Esophagus mucosa (tissue), 1 donor: ENCODE measurements around the gene PTPRU. TPM values are rescaled to one million over a fixed set of nuclear protein-coding genes. Genes with fewer than 3 reads are reported as not detected.

Source experiments
- ATAC-seq: fragments of 200-7000 bp; cut with Tn5 transposase; one replicate; pipeline ENCODE4 v1.9.1; 2020
- total RNA-seq: library from RNA; stranded (reverse); gene quantifications from one replicate; pipeline ENCODE4 v1.2.4, GENCODE V29; 2023
- donor health status: DM: yes; HTN: yes; CAD: no.

The PTPRU gene
- total RNA-seq, 1 donor from 2014 or later = 6.2 TPM

DNA sequence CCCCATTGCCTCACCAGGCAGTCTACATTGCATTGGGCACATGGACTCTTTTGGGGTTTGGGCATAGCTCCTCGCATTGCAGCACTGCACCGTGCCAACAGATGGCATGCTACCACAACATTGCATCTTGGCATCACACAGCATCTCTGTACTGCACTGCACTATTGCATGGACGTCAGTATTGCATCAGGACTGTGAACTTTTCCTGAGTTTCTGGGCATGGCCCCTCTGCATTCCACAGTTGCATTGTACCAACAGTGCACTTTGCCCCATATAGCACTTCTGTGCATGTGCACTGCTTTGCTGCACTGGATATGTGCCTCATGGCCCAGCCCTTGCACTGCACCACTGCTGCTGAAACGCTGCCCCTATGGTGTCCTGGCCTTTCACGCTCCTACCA is 9.6 kb downstream of the PTPRU start:
- peak; percentile 75 for ATAC-seq

DNA sequence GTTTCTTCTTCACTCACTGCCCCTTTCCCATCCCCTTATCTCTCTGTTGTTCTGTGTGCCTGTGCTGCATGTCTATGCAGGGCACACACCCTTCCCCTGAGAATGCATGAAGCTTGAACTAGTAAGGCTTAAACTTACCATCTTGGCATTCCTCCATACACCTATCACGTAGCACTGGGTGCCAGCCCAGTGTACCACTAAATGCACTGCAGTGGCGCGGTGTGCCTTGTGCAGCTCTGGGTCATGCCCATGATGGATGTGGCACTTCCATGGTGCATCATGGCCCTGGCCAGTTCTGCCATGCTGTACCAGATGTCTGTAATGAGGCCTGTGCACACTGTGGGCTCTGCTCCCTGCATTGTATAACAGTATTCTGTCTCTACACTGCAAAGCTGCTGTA is 10.7 kb downstream of the PTPRU start:
- ATAC-seq = no peak

DNA sequence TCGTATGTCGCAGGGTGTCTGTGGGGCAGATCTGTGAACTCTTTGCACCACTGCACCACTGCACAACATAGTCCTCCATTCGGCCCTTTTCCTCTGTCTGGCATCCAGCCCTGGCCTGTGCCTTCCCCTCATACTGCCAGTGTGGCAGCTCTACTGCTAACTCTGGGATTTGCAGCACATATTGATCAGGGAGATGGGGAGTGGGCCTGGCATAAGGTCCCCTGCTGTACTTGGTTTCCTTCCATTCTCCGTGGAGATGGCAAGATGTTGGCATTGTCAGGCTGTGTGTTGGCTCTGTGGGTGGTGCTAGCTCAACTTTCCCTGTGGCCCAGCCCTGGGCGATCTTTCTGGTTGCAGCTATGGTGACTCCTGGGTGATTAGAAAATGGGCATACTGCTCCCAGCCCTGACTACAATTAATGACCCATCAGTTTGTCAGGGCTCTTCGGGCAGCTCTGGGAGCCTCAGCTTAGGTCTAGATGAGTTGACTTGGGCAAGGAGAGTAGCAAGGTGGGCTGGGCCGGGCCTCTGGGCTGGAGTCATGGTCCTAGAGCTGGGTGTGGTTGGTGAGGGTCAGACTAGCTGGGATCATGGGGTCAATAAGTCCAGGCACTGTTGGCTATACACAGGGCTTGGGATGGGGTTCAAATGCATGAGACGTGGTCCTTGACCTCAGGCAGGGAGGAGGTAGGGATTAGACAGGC is 11.4 kb downstream of the PTPRU start:
- no peak for ATAC-seq

DNA sequence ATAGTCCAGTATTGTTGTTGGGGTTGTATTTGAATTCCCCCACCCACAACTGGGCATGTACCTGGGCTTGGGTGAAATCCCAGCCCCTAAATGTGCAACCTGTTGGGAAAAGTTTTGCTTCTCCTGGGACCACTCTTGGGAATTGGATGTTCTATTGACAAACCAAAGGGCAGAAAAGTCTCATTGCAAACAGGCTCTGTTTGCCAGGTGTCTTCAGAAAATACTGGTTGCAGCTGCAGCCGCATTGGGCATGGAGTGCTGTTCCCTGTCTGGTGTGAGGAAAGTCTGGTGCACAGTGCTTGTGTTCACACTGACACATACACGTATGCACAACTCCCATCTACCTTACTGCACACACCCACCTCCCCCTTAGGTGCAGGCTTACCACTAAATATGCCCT is 12.1 kb downstream of the PTPRU start:
- no peak for ATAC-seq

DNA sequence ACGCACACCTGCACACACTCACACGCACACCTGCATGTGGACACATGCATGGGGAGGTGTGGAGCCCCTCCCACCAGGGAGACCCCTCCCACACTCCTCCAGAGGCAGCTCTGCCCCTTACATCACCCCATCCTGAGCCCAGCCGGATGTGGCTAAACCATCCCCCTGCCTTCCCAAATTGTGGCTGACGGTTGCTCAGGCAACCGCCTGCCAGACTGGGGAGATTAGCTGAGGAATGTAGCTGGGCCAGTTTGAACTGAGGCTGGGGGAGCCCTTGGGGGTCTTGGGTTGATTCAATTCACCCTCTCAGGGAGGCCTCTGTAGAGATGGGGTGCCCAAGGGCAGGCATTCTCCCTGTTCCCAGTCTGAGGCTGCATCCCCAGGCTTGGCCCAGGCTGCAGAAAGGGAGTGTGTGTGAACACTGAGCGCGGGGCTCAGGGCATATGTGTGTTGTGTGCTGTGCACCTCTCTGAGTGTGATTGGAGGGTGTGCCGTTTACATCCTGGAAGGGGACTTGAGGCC is 12.9 kb downstream of the PTPRU start:
- peak; percentile 16 for ATAC-seq

DNA sequence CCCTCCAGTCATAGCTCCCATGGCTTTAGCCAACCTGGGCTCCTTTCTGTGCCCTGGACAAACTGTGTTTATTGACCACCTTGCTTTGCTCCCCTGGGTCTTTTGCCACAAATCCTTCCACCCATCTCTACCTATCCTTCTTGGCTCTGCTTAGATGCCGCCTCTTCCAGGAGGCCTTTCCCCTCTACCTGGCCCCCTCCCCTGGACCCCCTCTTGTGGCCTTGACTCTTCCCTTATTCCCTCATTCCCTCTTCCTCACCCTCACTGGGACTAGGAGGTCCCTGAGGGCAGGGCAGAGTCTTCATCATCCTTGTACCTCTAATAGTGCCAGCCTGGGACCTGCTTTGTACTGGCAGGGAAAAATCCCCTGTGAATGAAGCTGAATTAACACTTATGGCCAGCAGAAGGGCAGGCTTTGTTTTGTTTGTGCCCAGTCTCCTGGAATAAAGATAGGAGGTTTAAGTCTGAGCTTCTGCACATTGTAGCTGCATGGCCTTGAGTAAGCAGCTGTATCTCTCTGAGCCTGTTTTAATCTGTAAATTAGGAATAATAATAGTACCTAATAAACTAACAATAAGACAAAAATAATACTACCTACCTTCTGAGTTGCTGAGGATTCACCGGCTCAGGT is 13.7 kb downstream of the PTPRU start:
- ATAC-seq = no peak

DNA sequence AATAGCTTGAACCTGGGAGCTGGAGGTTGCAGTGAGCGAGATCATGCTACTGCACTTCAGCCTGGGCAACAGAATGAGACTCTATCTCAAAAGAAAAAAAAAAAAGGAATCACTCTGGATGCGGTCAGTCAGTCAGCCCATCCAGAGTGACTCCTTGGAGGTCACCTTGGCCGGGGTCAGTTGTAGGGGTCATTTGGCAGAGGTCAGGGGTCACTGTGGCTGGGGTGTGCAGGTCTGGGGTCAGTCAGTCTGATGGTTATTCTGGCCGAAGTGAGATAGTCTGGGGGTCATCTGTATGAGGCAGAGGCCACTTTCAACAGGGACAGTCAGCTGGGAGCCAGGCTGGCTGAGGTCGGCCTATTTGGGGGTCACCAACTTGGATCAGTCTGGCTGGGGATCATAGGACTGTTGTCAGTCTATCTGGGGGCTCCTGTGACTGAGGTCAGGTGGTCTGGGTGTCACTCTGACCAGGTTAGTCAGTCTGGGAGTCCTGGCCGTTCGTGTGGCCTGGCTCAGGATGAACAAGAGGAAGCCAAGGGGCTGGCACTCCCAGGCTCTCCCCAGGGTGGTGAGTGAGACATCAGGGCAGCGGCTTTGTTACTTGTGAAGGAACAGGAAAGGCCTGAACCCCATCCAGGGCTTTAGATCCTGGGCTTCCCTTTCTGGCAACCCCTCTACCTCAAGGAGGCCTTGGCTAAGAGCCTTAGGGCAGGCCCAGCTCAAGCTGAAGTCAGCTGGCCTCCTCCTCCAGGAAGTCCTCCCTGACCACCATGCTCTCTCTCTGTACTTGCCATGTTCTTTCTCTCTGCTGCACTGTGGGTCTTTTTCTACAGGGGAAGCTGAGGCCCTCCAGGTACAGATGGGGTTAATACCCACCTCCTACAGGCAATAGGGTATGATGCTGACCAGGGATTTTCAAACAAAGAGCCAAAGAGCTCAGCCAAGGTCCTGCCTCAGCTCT is 15.1 kb downstream of the PTPRU start:
- no peak for ATAC-seq

DNA sequence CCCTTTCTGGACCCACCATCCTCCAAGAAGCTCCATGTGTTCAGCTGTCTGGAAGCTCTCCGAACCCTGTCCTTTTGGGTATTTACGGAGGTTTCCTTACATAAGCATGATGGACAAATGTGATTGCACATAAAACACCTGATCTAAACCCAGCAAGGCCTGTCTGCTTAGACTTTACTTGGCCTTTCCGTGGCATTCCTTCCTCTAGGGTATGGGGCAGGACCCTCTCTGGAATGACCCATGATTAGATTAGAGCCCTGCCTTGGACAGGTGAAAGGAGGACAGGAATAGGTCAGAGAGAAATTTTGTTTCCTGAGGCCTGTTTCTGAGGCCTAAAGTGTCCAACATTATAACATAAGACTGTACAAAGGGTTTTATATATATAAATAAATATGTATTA is 16.9 kb downstream of the PTPRU start:
- no peak for ATAC-seq

DNA sequence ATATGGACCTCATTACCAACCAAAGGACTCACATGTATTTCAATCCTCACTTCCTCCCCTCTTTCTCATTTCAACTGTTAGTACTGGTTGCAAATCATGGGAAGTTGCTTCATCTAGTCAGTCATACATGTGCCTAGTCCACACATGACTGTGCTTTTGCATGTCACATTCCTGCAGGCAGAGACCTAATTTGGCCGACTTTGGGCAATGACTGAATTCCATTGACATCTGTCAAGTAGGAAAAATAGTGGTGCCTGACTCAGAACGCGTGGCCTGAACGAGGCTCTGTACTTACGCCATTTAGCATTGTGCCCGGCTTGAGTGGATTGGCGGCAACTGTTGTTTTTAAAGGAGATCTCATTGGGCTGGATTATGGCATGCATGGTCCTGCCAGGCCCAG is 18.0 kb downstream of the PTPRU start:
- no peak for ATAC-seq

DNA sequence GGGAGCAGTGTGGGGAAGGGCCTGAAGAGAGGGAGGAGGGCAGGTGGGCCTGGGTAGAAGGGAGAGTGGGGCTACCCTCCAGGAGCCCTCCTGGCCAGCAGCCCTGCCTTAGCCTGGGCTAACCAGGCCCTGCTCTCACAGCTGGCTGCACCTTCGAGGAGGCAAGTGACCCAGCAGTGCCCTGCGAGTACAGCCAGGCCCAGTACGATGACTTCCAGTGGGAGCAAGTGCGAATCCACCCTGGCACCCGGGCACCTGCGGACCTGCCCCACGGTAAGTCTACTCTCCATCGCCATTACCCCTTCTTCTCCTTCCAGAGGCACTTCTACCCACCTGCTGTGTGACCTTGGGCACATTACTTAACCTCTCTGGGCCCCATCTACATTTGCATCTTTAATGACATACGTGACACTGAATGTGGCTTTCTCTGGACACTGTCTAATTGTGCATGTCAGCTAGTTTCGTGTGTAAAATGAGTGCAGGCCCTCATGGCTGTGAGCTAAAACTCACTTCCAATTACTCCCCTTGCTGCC is 18.9 kb downstream of the PTPRU start:
- no peak for ATAC-seq

DNA sequence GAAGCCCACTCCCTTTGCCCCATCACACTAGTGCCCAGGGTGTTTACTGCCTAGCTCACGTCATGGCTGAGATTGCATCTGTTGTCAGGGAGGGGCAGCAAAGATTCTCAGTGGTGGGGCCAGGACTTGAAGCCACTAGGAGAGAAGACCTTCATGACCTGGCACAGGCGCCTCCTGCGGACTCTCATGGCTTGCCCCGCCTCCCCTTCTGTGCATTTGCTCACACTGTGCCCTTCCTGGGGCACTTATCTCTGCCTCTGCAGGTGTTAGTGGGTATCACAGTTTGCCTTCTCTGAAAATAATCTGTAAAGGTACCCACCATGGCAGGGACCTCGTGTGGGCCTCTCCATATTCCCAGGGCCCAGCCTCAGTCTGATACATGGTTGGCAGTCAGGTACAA is 20.1 kb downstream of the PTPRU start:
- no peak for ATAC-seq

DNA sequence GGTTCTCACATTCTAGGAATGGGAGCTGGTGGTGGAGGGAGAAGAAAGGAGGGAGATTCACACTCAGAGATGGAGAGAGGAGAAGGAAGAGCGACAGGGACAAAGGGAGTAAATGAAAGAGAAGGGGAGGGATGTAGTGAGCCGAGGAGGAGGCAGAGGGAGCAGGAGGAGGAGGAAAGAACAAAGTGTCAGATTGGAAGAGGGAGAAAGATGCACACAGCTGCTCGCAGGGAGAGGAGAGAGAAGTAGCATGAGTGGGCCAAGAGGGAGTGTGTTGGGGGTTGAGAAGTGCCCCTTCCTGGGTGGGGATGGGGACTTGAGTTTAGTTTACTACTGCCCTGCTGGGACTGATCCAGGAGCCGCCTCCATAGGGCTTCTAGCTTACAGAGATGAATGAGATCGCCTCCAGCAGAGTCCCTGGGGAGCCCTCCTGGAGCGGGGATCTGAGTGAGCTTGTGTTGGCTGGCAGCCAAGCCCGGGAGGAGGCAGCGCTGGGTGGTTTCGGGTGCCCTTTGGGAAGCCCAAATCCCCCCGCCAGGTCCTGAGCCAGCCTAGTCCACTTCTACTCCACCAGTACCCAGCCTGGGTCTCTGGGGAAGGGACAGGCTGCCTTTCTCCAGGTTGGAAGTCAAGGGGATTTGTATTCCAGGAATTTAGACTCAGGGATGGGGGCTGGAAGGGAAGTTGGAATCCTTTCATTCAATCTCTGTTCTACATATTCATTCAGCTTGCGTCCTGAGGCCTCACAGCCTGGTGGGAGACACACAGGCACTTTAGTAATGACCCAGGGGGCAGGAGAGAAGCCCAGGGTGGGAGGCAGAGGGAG is 20.9 kb downstream of the PTPRU start:
- no peak for ATAC-seq

DNA sequence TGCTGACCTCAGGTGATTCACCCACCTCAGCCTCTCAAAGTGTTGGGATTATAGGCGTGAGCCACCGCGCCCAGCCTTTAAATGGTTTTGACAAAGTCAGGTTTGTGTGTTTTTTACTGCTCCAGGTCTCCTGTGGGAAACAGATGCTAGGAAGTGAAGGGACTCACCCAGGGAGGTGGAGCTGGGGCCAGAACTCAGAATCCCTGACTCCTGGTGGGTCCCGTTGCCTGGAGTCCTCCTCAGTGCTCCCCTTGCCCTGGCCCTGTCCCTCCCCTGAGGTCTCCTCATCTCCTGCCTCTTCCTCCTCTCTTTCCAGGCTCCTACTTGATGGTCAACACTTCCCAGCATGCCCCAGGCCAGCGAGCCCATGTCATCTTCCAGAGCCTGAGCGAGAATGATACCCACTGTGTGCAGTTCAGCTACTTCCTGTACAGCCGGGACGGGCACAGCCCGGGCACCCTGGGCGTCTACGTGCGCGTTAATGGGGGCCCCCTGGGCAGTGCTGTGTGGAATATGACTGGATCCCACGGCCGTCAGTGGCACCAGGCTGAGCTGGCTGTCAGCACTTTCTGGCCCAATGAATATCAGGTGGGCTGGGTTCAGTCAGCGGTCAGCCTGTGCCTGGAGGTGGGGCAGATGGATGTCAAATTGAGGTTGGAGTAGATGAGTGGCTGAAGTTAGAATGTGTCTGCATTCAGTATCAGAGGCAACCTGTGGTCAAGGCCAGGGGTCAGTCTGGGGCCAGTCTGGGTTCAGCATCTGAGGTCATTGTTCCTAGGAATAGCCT is 22.1 kb downstream of the PTPRU start:
- ATAC-seq = no peak

DNA sequence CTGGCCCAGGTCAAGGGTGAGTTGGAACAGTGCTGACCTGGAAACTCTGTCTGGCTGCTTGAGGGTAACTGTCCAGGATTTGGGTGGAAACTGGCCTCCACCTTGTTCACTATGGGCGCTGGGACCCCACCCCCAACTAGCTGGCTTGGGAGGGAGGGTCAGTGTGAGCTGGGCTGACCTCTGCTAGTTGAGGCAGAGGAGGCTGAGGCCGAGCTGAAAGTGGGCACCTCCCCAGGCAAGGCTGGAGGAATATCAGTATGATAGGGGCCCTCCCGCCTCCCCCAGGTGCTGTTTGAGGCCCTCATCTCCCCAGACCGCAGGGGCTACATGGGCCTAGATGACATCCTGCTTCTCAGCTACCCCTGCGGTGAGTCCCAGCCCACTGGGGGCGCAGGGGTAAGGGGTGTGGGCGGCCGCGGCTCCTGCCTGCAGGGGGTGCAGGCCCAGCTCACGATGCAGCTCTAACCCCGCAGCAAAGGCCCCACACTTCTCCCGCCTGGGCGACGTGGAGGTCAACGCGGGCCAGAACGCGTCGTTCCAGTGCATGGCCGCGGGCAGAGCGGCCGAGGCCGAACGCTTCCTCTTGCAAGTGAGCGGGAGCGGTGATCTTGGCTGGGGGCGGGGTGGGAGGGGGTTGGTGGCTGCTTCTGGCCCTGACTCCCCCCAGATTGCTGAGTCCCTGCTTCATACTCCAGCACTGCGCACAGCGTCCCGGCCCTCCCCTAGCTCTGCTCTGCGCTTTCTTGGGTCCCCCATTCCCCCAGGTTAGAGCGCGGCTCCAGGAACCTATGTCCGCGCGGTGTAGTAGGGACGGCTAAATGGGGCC is 22.9 kb downstream of the PTPRU start:
- ATAC-seq = peak; percentile 27

DNA sequence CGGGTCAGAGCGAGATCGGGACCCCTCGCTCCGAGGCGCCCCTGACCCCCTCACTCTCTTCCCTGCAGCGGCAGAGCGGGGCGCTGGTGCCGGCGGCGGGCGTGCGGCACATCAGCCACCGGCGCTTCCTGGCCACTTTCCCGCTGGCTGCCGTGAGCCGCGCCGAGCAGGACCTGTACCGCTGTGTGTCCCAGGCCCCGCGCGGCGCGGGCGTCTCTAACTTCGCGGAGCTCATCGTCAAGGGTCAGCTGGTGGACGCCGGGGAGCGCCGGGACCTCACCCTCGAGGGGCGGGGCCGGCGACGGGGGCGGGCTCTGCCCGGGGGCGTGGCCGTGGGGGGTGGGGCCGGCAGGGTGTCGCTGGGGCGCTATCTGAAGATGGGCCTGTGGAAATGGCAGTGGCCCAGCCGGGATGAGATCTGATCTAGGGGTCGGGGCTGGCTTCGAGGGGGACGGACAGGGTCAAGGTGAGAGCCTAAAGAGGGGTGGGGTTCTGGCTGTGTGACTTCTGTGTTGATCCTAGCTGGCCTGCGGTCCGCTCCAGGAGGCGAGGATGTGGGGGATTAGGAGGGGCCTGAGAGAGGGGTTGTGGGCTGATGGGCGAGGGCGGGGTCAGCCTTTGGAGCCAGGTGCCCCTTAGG is 23.6 kb downstream of the PTPRU start:
- ATAC-seq = peak; percentile 71

DNA sequence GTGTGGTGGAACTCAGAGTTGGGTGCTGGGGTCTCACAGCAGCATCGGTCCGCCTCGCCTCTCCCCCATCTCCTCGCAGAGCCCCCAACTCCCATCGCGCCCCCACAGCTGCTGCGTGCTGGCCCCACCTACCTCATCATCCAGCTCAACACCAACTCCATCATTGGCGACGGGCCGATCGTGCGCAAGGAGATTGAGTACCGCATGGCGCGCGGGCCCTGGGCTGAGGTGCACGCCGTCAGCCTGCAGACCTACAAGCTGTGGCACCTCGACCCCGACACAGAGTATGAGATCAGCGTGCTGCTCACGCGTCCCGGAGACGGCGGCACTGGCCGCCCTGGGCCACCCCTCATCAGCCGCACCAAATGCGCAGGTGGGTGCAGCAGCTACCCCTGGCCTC is 24.2 kb downstream of the PTPRU start:
- no peak for ATAC-seq

DNA sequence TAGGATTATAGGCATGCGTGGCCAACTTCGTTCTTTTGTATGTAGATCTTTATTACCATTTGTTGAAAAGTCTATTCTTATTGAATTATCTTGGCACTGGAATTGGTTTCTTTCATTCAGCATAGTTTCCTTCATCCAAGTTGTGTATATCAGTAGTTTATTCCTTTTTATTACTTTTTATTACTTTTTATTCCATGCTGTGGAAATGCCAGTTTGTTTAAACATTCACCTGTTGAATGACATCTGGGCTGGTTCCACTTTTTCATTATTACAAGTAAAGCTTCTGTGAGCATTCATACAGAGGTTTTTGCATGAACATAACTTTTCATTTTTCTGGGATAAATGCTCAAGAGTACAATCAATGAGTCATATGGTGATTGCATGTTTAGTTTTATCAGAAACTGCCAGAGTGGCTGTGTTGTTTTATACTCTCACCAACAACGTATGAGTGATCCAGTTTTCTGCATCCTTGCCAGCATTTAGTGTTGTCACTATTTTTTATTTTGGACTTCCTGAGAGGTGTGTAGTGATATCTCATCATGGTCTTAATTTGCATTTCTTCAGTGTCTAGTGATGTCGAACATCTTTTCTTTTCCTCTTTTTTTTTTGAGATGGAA is 28.6 kb downstream of the PTPRU start:
- no peak for ATAC-seq

DNA sequence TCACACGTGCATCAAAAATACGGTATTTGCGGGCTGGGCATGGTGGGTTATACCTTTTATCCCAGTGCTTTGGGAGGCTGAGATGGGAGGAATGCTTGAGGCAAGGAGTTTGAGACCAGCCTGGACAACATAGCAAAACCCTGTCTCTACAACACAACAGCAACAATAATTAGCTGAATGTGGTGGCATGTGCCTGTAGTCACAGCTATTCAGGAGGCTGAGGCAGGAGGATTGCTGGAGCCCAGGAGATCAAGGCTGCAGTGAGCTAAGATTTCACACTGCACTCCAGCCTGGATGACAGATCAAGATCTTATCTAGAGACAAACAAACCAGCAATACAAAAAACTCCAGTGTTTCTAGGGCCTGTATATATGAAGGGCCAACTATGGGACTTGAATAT is 30.6 kb downstream of the PTPRU start:
- no peak for ATAC-seq
